GM23248 (cell line): ENCODE results near the gene SUMF1.

Experiments
- EZH2 ChIP-seq: fragments of 200-600 bp; sonication (generic); IDR thresholded peaks from 2 replicates; pipeline ENCODE4 v1.6.1; 2018; ENCODE audit warnings: antibody characterized with exemption, mild to moderate bottlenecking; ENCODE audit not compliant: insufficient read depth, poor library complexity, severe bottlenecking
- EZH2phosphoT487 ChIP-seq: fragments of 200-600 bp; sonication (generic); IDR thresholded peaks from 2 replicates; pipeline ENCODE4 v1.6.1; 2018; ENCODE audit warnings: antibody characterized with exemption, moderate library complexity, mild to moderate bottlenecking, low read depth; ENCODE audit not compliant: insufficient read depth

- TF ChIP-seq EZH2 (no peak), EZH2phosphoT487 (no peak)
These were observed 90.6 kb downstream of the SUMF1 start for GRCh38 chr3:4376499-4376898.
